AG09309 (cell line): Measurements from ENCODE around the gene IL22RA1.

Experiments
- DNase-seq: peaks from one replicate; pipeline ENCODE4 v3.0.0-alpha.2; 2010; ENCODE audit warnings: low read depth
- H3K4me3 ChIP-seq: 2 replicates; pipeline ENCODE4 v1.5.1; 2011; ENCODE audit warnings: mild to moderate bottlenecking, low read depth, low read length, moderate library complexity; ENCODE audit not compliant: control insufficient read depth
- CTCF ChIP-seq: IDR thresholded peaks from 2 replicates; pipeline ENCODE4 v1.5.1; 2011; ENCODE audit warnings: mild to moderate bottlenecking, low read depth, low read length, inconsistent platforms; ENCODE audit not compliant: insufficient read depth, control insufficient read depth; ENCODE audit errors: missing control alignments

IL22RA1 gene

GRCh38 chr1:24186711-24186992, 43.7 kb upstream of the IL22RA1 start:
- TF ChIP-seq CTCF = no peak
- H3K4me3 ChIP-seq = no peak overlapping the region
- DNase-seq = no peak

GRCh38 chr1:24186031-24186710, 43.2 kb upstream of the IL22RA1 start:
- no peak overlapping the region for H3K4me3 ChIP-seq
- TF ChIP-seq CTCF = no peak
- DNase-seq = no peak

- H3K4me3 ChIP-seq = no peak overlapping the region
- no peak for DNase-seq
- TF ChIP-seq CTCF = no peak
These were observed 42.1 kb upstream of the IL22RA1 start for GRCh38 chr1:24185076-24185475.

- H3K4me3 ChIP-seq = no peak overlapping the region
- no peak for DNase-seq
- no peak for TF ChIP-seq CTCF
These were observed 39.1 kb upstream of the IL22RA1 start for GRCh38 chr1:24182061-24182460.

GRCh38 chr1:24181619-24182018, 38.7 kb upstream of the IL22RA1 start:
- no peak overlapping the region for H3K4me3 ChIP-seq
- no peak for DNase-seq
- no peak for TF ChIP-seq CTCF

GRCh38 chr1:24180676-24181075, 37.7 kb upstream of the IL22RA1 start:
- TF ChIP-seq CTCF = no peak
- DNase-seq = no peak
- H3K4me3 ChIP-seq = no peak overlapping the region
